Measurements from ENCODE around the gene TYRO3. TPM values are rescaled to one million over a fixed set of nuclear protein-coding genes. Genes with fewer than 3 reads are reported as not detected.

TYRO3 gene
- total and polyA plus RNA-seq, 9 donors: 37.7 to 265 (median 109) TPM

DNA sequence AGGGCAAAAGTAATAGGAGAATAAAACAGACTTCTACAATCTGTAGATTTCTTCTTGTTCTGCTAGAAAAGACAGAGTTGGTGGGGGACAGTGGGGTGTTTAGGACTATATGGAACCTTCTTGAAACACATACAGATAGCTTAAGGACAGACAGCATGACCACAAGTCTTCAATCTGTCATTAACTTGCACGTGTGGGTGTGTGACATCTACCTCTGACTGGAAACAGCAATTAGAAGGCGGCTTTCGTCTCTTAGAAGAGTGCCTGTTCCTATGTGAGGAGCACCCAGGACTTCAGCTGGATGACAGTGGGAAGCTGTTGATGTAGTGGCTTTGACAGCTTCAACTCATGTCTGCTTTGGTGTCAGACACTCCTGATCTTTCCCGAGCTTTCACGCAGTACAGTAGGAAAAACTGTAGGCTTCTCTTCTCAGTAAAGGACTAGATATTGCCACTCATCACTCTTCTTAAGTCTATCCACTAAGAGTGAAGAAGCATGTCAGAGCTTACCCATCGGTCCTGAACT is 44.5 kb downstream of the TYRO3 start:
- 78 to 81% (median 78%) methylated on average over 6 of the region's 6 CpGs for WGBS, 3 donors
- Histone ChIP-seq H3K36me3 (no peaks in the 10 kb centered on the region), H3K27me3 (no peaks in the 10 kb centered on the region), H3K4me3 (no peak overlapping the region), H3K9me3 (no peaks in the 10 kb centered on the region), H3K4me1 (ENCODE audit: insufficient read depth) (peaks cover 4% of the 10 kb centered on the region), H3K27ac (no peak overlapping the region)
- TF ChIP-seq CTCF (IDR thresholded peaks at IDR 0.05) (no peak), EP300 (IDR thresholded peaks at IDR 0.05) (no peak), POLR2A (IDR thresholded peaks at IDR 0.05) (no peak)
- no peak for DNase-seq
- intact Hi-C loops (cut with DNase I): loop anchor here in 2 of 4 donors (5.0 kb wide), 2 partner anchors 46 to 209 kb away; partner anchors contain the start of gene TYRO3 (in 1 of the 2)

GRCh38 chr15:41603941-41604911 is 45.2 kb downstream of the TYRO3 start:
- TF ChIP-seq EP300 (IDR thresholded peaks at IDR 0.05) (no peak), CTCF (IDR thresholded peaks at IDR 0.05) (peak; percentile 49 to 74 (median 56)), POLR2A (IDR thresholded peaks at IDR 0.05) (peak; percentile 23)
- DNase-seq: peak; percentile 56 to 80 (median 67)
- 5 to 9% (median 6%) methylated on average over 13 of the region's 13 CpGs for WGBS, 3 donors
- H3K4me1 ChIP-seq (ENCODE audit: insufficient read depth): peaks cover 4% of the 10 kb centered on the region
- intact Hi-C loops (cut with DNase I): loop anchor here in 2 of 4 donors (5.0 kb wide), 2 partner anchors 47 to 208 kb away; partner anchors contain the start of gene TYRO3 (in 1 of the 2)
- no peak overlapping the region for H3K27ac ChIP-seq
- no peaks in the 10 kb centered on the region for H3K9me3 ChIP-seq
- H3K27me3 ChIP-seq: no peaks in the 10 kb centered on the region
- no peaks in the 10 kb centered on the region for H3K36me3 ChIP-seq
- H3K4me3 ChIP-seq: peak overlapping the region; percentile 17

DNA sequence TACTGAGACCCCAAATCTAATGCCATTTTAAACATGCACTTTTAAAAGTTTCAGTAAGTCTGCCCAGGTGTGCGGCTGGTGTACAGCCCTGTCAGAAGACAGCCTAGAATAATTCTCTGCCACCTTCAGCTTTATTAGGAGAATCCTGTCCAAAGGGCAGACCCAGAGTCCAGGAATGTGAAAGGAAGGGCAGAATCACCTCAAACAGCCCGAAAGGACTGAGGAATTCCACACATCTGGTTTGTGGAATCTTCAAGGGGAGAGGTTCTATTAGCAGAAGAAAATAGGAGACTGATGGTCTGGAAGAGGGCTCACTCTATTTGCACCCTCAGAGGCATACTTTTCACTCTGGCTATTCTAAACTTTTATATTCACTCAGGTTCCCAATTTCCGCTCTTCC is 46.6 kb downstream of the TYRO3 start:
- no peaks in the 10 kb centered on the region for H3K36me3 ChIP-seq
- no peak for DNase-seq
- no peak overlapping the region for H3K27ac ChIP-seq
- H3K4me1 ChIP-seq (ENCODE audit: insufficient read depth): peaks cover 4% of the 10 kb centered on the region
- TF ChIP-seq EP300 (IDR thresholded peaks at IDR 0.05) (no peak), CTCF (IDR thresholded peaks at IDR 0.05) (no peak), POLR2A (IDR thresholded peaks at IDR 0.05) (no peak)
- intact Hi-C loops (cut with DNase I): no loop called here
- no peaks in the 10 kb centered on the region for H3K27me3 ChIP-seq
- no peaks in the 10 kb centered on the region for H3K9me3 ChIP-seq
- no peak overlapping the region for H3K4me3 ChIP-seq
- WGBS, 3 donors: 74 to 77% (median 75%) methylated on average over 3 of the region's 3 CpGs

DNA sequence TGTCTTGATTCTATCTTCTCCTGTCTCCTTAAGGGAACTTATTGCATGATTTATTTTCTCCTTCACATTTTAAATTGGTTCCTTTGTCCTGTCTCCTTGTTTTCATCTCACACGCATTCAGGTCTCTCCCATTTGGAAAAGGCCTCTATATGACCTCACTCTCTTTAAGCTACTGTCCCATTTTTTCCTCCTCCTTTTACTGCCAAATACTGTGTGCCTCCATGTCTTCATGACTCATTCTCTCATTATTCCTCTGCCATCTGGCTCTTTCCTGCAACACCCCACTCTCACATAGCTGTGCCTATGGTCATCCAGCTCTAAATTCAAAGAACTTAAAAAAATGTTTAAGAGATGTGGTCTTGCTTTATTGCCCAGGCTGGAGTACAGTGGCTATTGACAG is 48.0 kb downstream of the TYRO3 start:
- intact Hi-C loops (cut with DNase I): loop anchor here in 1 of 4 donors (1.0 kb wide), 1 partner anchor 40 kb away; no protein-coding TSS in a partner anchor
- WGBS, 3 donors: 71 to 97% (median 92%) methylated on average over 1 of the region's 1 CpG
- Histone ChIP-seq H3K36me3 (no peaks in the 10 kb centered on the region), H3K4me3 (no peak overlapping the region), H3K27ac (no peak overlapping the region), H3K9me3 (no peaks in the 10 kb centered on the region), H3K27me3 (no peaks in the 10 kb centered on the region), H3K4me1 (ENCODE audit: insufficient read depth) (peaks cover 4% of the 10 kb centered on the region)
- no peak for DNase-seq
- no peak for TF ChIP-seq CTCF (IDR thresholded peaks at IDR 0.05)
- no peak for TF ChIP-seq POLR2A (IDR thresholded peaks at IDR 0.05)
- TF ChIP-seq EP300 (IDR thresholded peaks at IDR 0.05): no peak
